Keratinocyte (primary cell): Measurements from ENCODE around the gene ZNF462.

Experiments used
- EZH2 ChIP-seq: IDR thresholded peaks from one replicate; pipeline ENCODE4 v1.6.1; 2012; ENCODE audit warnings: inconsistent platforms, mild to moderate bottlenecking, low read length, moderate library complexity
- TF ChIP-seq, protein P1 (sequence below), 3 experiments: IDR thresholded peaks in 1 of 3; conservative IDR thresholded peaks in 1 of 3; optimal IDR thresholded peaks in 1 of 3; 2 replicates in 2 of 3; 3 replicates in 1 of 3; pipeline versions ENCODE3 to v1.5.1; 2011; ENCODE audit warnings: low read length in 3 of 3, mild to moderate bottlenecking in 3 of 3, moderate library complexity in 2 of 3, control low read depth in 1 of 3, inconsistent platforms in 1 of 3; ENCODE audit not compliant: insufficient read depth in 2 of 3; ENCODE audit errors: extremely low read depth in 1 of 3

DNA sequence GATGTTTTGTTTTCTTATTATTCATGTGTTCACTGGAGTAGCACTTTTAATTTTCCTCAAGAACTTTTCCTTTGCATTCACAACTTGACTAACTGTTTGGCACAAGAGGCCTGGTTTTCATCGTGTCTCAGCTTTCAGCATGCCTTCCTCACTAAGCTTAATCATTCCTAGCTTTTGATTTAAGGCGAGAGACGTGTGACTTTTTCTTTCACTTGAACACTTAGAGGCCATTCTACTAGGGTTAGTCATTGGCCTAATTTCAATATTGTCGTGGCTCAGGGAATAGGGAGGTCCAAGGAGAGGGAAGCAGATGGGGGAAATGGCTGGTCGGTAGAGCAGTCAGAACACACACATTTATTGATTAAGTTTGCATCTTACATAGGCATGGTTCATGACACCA is 94.0 kb downstream of the ZNF462 start:
- TF ChIP-seq, protein P1, sequence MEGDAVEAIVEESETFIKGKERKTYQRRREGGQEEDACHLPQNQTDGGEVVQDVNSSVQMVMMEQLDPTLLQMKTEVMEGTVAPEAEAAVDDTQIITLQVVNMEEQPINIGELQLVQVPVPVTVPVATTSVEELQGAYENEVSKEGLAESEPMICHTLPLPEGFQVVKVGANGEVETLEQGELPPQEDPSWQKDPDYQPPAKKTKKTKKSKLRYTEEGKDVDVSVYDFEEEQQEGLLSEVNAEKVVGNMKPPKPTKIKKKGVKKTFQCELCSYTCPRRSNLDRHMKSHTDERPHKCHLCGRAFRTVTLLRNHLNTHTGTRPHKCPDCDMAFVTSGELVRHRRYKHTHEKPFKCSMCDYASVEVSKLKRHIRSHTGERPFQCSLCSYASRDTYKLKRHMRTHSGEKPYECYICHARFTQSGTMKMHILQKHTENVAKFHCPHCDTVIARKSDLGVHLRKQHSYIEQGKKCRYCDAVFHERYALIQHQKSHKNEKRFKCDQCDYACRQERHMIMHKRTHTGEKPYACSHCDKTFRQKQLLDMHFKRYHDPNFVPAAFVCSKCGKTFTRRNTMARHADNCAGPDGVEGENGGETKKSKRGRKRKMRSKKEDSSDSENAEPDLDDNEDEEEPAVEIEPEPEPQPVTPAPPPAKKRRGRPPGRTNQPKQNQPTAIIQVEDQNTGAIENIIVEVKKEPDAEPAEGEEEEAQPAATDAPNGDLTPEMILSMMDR (optimal IDR thresholded peaks at IDR 0.05 in 1 of 3, IDR thresholded peaks at IDR 0.05 in 1 of 3, conservative IDR thresholded peaks at IDR 0.05 in 1 of 3; ENCODE audit: extremely low read depth in 1 of 3, insufficient read depth in 2 of 3, low read length in 3 of 3): no peak
- TF ChIP-seq EZH2: no peak
